Transverse colon (tissue), 4 donors: ENCODE results near the gene TNC. TPM values are rescaled to one million over a fixed set of nuclear protein-coding genes. Genes with fewer than 3 reads are reported as not detected.

Experiments used
- DNase-seq: peaks from one replicate; pipeline ENCODE4 v3.0.0-alpha.2; 2019
- H3K27ac ChIP-seq, 4 donors: fragments of 200-600 bp; sonication (generic); 2 replicates each; pipeline ENCODE4 v1.5.1; 2016 to 2018; ENCODE audit warnings: inconsistent platforms in 4 of 4
- H3K27me3 ChIP-seq: fragments of 200-600 bp; sonication (generic); 2 replicates; pipeline ENCODE4 v1.5.1; 2017; ENCODE audit warnings: inconsistent platforms
- H3K36me3 ChIP-seq, 4 donors: fragments of 200-600 bp; sonication (generic); 2 replicates each; pipeline ENCODE4 v1.5.1; 2017 to 2019; ENCODE audit warnings: inconsistent platforms in 4 of 4
- H3K4me1 ChIP-seq, 4 donors: fragments of 200-600 bp; sonication (generic); 2 replicates each; pipeline ENCODE4 v1.5.1; 2017 to 2020; ENCODE audit warnings: inconsistent platforms in 4 of 4
- H3K4me3 ChIP-seq, 4 donors: fragments of 200-600 bp; sonication (generic); 1 replicate in 1 of 4; 2 replicates in 3 of 4; pipeline versions ENCODE4 v1.5.1 to v1.6.1; 2017 to 2019; ENCODE audit warnings: inconsistent platforms in 4 of 4
- H3K9me3 ChIP-seq, 2 donors: fragments of 200-600 bp; sonication (generic); 2 replicates each; pipeline ENCODE4 v1.5.1; 2017 to 2019; ENCODE audit warnings: inconsistent platforms in 2 of 2
- EP300 ChIP-seq: sonication (generic); formaldehyde crosslinking; IDR thresholded peaks from one replicate; pipeline ENCODE4 v1.6.1; 2017; ENCODE audit warnings: antibody characterized with exemption, low read depth
- POLR2A ChIP-seq: fragments of 450-650 bp; IDR thresholded peaks from one replicate; pipeline ENCODE4 v1.6.1; 2016; ENCODE audit warnings: antibody characterized with exemption, mild to moderate bottlenecking, moderate library complexity
- POLR2AphosphoS5 ChIP-seq, 3 donors: sonication (generic); formaldehyde crosslinking; IDR thresholded peaks; one replicate each; pipeline ENCODE4 v1.6.1; 2016; ENCODE audit warnings: antibody characterized with exemption in 3 of 3
- WGBS, 2 donors: methylation state at CpG; one replicate each; pipeline ENCODE4 v1.1.5; 2018; ENCODE audit warnings: low coverage in 1 of 2; 5-methylcytosine and 5-hydroxymethylcytosine counted together
- in situ Hi-C, 4 donors: fragments of 200-750 bp; cut with MboI; loops; one replicate each; pipeline versions ENCODE4 v1.15.0 to v1.15.1; 2017; ENCODE audit warnings: low sequenced_read_pairs in 3 of 4, low pct_ligation_motif_present in 1 of 4, low pct_unique_long_range_greater_than_20kb in 1 of 4
- intact Hi-C: fragments of 100-400 bp; cut with DNase I; formaldehyde crosslinking; loops from one replicate; pipeline ENCODE4 v1.15.1; 2023; ENCODE audit warnings: low total_unique reads
- total RNA-seq, 4 donors: library from RNA; depleted of rRNA; stranded (reverse); fragments of >200 nt; gene quantifications; one replicate each; pipeline ENCODE4 v1.1.0, GENCODE V29; 2016
- TF ChIP-seq, protein P1 (sequence below), 5 experiments: fragments of 200-600 bp in 3 of 5; fragments of 450-650 bp in 2 of 5; sonication (generic) in 3 of 5; IDR thresholded peaks; 1 replicate in 2 of 5; 2 replicates in 3 of 5; pipeline ENCODE4 v1.5.1; 2016 to 2017; ENCODE audit warnings: antibody characterized with exemption in 5 of 5, inconsistent platforms in 3 of 5, mild to moderate bottlenecking in 2 of 5, moderate library complexity in 1 of 5

Gene TNC
- total RNA-seq, 4 donors from 2014 or later, result 29.4 to 316 (median 61.9) TPM

- in situ Hi-C loops (no loop called here), intact Hi-C loops (no loop called here)
- H3K27ac ChIP-seq, result peak overlapping the region in 1 of 4 donors; percentile 2
- WGBS, 2 donors, result 17 to 56% methylated on average over 2 to 4 of the region's 4 CpGs
- H3K9me3 ChIP-seq, result no peaks in the 10 kb centered on the region
- no peak for TF ChIP-seq POLR2A
- no peak for TF ChIP-seq POLR2AphosphoS5 (IDR thresholded peaks at IDR 0.05)
- H3K4me3 ChIP-seq, result no peak overlapping the region
- no peak for DNase-seq
- no peaks in the 10 kb centered on the region for H3K27me3 ChIP-seq
- H3K36me3 ChIP-seq, result no peaks in the 10 kb centered on the region
- H3K4me1 ChIP-seq, result no peaks in the 10 kb centered on the region
Measured at GRCh38 chr9:115127191-115127817, 9.3 kb upstream of the TNC start.

GRCh38 chr9:115126404-115126803 is 8.4 kb upstream of the TNC start:
- 76 to 78% methylated on average over 2 of the region's 2 CpGs for WGBS, 2 donors
- Histone ChIP-seq H3K4me3 (no peak overlapping the region), H3K4me1 (no peaks in the 10 kb centered on the region), H3K9me3 (no peaks in the 10 kb centered on the region), H3K36me3 (no peaks in the 10 kb centered on the region), H3K27ac (no peak overlapping the region), H3K27me3 (peaks cover 2% of the 10 kb centered on the region)
- intact Hi-C loops (no loop called here), in situ Hi-C loops (no loop called here)
- DNase-seq, result no peak
- no peak for TF ChIP-seq EP300

DNA sequence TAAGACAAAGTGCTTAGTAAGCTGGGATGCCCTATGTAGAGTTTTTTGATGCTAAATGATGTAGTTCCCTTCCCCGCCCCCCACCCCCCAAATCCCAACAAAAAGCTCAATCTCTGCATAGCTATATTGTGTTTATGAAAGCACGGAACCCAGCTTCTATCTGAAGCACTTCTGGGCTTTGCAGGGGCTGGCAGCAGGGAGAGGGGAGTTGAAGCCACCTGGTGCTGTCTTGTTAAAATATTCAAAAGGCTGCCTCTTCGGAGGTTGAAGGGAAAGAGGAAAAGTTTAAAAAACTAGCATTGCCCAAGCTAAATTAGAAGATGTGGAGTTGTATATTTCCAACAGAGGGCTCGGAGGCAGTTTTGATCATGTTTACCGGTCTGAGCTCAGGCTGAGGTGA is 5.0 kb upstream of the TNC start:
- DNase-seq, result no peak
- no peaks in the 10 kb centered on the region for H3K9me3 ChIP-seq
- H3K4me1 ChIP-seq, result peaks cover 0 to 12% (median 7%) of the 10 kb centered on the region in 4 donors
- intact Hi-C loops (no loop called here), in situ Hi-C loops (no loop called here)
- TF ChIP-seq POLR2A (no peak), EP300 (no peak), POLR2AphosphoS5 (IDR thresholded peaks at IDR 0.05) (no peak)
- TF ChIP-seq, protein P1, sequence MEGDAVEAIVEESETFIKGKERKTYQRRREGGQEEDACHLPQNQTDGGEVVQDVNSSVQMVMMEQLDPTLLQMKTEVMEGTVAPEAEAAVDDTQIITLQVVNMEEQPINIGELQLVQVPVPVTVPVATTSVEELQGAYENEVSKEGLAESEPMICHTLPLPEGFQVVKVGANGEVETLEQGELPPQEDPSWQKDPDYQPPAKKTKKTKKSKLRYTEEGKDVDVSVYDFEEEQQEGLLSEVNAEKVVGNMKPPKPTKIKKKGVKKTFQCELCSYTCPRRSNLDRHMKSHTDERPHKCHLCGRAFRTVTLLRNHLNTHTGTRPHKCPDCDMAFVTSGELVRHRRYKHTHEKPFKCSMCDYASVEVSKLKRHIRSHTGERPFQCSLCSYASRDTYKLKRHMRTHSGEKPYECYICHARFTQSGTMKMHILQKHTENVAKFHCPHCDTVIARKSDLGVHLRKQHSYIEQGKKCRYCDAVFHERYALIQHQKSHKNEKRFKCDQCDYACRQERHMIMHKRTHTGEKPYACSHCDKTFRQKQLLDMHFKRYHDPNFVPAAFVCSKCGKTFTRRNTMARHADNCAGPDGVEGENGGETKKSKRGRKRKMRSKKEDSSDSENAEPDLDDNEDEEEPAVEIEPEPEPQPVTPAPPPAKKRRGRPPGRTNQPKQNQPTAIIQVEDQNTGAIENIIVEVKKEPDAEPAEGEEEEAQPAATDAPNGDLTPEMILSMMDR (IDR thresholded peaks at IDR 0.05), result no peak
- H3K27ac ChIP-seq, result no peak overlapping the region
- no peak overlapping the region for H3K4me3 ChIP-seq
- H3K36me3 ChIP-seq, result no peaks in the 10 kb centered on the region
- 75 to 80% methylated on average over 3 to 5 of the region's 5 CpGs for WGBS, 2 donors
- H3K27me3 ChIP-seq, result peaks cover 21% of the 10 kb centered on the region

DNA sequence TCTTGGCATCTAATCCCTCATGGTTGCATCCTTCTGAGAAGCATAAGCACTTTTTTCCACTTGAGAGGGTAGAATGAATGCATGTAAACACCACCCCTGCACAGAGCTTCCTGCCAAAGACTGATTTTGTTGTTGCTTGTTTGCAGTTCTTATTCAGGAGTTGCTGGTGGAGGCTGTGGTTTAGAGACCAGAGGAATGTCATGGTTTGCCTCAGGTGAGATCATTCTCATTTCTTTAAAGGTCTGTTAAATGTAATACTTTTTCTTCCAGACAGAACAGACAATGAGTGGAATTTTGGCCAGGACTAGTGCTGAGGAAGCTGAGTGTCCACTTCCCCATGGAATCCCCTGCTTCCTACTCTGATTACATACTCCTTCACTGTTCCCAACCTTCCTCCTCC is 3.2 kb upstream of the TNC start:
- Histone ChIP-seq H3K27ac (peak overlapping the region in 3 of 4 donors; percentile 83 to 86 (median 83)), H3K4me1 (peaks cover 0 to 12% (median 7%) of the 10 kb centered on the region in 4 donors), H3K9me3 (no peaks in the 10 kb centered on the region), H3K27me3 (peaks cover 38% of the 10 kb centered on the region), H3K4me3 (no peak overlapping the region), H3K36me3 (no peaks in the 10 kb centered on the region)
- no peak for DNase-seq
- TF ChIP-seq POLR2A, result no peak
- TF ChIP-seq, protein P1 (IDR thresholded peaks at IDR 0.05), result no peak
- no peak for TF ChIP-seq EP300
- TF ChIP-seq POLR2AphosphoS5 (IDR thresholded peaks at IDR 0.05), result no peak
- intact Hi-C loops (no loop called here), in situ Hi-C loops (no loop called here)

DNA sequence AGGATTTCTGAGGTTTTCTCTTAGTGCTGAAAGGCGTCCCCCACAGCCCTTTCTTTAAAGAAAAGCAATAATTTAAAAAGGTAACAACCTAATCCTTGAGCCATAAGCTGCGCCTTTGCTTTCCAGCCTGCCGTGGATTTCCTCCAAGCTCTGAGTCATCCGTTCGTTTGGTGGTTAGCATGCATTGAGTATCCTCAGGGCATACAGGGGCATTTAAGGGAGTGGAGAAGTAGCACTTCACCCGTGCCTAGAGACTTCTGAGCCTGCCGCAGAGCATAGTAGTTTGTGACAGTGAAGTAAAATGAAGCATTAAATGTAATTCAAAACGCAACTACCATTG is 892 bp upstream of the TNC start:
- intact Hi-C loops (no loop called here), in situ Hi-C loops (no loop called here)

More for the DNA sequence above, 892 bp upstream of the TNC start:
- peak overlapping the region in 3 of 4 donors; percentile 26 to 47 (median 30) for H3K4me3 ChIP-seq
- DNase-seq, result peak; percentile 48
- WGBS, 2 donors, result 5 to 20% methylated on average over 5 to 8 of the region's 8 CpGs
- peak overlapping the region; percentile 83 to 86 (median 84) for H3K27ac ChIP-seq
- TF ChIP-seq EP300 (peak; percentile 43), POLR2AphosphoS5 (IDR thresholded peaks at IDR 0.05) (peak in 1 of 3 donors; percentile 76), POLR2A (peak; percentile 25)
- TF ChIP-seq, protein P1 (IDR thresholded peaks at IDR 0.05), result no peak
- peaks cover 45% of the 10 kb centered on the region for H3K27me3 ChIP-seq
- H3K36me3 ChIP-seq, result no peaks in the 10 kb centered on the region
- H3K4me1 ChIP-seq, result peaks cover 0 to 12% (median 7%) of the 10 kb centered on the region in 4 donors
- H3K9me3 ChIP-seq, result no peaks in the 10 kb centered on the region
